GM19193 (cell line): ENCODE data around the gene FRMD4A.

Source experiments
- POLR2A ChIP-seq: IDR thresholded peaks from 4 replicates; pipeline ENCODE4 v1.6.1; 2011; ENCODE audit not compliant: insufficient read depth, insufficient read length; ENCODE audit errors: extremely low read depth

Gene FRMD4A

DNA sequence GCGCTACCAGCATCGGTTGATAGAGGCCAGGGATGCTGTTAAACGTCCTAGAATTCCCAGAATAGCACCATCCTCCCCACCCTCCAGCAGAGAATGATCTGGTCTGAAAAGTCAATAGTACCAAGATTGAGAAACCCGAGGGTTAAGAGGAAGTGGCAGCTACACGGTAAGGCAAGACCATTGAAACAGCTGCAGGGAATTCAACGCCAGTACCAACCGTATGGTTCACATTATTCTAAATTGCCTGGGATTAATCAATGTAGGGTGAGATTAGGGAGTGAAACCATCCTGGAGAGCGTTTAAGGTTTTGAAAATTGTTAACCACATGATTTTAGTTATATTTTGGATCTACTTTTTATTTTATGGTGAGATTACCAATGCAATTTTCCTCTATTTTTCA lies 391.8 kb downstream of the FRMD4A start:
- no peak for TF ChIP-seq POLR2A

DNA sequence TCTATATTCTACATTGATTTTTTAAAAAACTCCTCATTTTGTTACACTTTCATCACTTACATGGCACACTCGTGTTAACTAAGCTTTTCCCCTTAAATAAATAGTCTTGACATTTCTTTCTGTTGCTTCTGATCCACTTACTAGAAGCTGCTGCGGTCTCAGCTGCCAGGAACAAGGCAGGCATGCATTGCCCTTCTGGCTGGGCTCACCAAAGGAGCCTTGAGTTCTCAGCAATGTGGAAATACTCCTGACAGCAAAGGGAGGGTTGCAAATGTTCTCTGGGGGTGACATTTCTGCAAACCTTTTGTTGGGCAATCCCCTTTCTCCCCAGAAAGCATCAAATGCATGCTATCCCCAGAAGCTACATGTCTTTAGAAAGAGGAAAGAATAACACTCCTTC lies 393.9 kb downstream of the FRMD4A start:
- TF ChIP-seq POLR2A: no peak

DNA sequence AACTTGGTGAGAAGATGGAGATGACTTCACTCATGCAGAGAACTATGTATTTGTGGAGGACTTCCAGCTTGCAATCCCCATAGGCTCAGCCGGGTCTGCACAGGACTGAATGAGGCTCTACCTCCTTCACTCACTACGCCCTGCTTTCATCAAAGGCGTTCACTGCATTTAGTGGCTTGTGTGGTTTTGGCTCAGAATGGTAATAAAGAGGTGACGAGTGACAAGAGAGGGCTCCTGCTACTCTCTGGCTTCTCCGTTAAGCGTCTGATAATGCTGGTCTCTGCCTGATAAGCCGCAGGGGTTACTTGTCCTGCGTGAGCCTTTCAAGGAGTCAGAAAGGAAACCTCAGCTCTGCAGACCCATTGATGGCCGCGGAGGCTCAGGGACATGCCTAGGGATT lies 400.6 kb downstream of the FRMD4A start:
- TF ChIP-seq POLR2A: no peak

DNA sequence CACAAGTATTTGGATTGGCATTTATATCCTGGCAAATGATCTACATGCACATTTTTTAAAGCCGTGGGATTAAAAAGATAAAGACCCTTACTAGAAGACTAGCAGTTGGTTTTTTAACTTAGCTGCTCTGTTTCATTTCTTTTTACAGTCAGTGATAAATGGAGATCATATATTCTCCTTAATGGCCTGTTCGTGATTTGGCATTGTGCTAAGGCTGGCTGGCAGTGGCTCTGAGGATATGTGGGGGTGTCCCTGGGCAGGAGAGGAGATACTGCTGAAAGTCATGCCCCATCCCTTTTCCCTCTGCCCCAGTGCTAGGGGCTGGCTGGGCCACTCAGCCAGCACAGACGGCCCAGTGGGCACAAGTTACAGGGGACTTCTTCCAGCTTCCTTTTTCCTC lies 402.3 kb downstream of the FRMD4A start:
- TF ChIP-seq POLR2A: no peak

DNA sequence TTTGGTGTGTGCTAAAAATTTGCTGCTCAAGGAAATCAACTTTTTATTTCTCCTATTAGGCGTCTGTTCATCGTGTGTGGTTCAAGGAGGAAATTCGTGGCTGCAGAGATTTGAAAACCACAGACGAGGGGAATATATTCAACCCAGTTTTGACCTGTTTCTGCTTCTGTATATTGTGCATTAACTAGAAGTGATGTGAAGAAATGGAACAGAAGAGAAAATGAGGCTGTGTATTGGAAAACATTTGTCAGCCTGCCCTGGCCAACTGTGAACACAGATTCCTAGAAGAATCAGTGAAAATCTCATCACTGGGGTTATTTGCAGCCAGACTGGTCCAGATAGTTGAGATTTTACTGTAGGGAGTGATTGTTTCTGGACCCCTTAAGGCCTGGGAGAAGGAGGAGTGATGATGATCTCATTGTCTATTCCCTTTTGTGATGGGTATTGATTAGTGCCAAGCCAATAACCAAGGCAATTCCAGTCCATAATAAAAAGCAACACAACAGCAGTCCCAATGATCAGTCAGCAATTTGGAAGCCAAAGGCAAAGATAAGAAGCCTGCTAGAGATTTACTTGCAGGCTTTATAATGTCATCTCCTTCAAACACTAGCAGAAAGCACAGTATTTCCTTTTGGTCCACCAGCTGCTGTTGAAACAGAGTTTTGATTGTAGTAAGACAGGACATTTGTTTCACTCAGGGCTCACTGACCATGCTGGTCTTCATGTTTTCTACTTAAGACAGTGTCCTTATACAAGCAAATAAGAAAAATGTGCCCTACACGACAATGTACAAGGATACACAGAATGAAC lies 404.5 kb downstream of the FRMD4A start:
- no peak for TF ChIP-seq POLR2A

DNA sequence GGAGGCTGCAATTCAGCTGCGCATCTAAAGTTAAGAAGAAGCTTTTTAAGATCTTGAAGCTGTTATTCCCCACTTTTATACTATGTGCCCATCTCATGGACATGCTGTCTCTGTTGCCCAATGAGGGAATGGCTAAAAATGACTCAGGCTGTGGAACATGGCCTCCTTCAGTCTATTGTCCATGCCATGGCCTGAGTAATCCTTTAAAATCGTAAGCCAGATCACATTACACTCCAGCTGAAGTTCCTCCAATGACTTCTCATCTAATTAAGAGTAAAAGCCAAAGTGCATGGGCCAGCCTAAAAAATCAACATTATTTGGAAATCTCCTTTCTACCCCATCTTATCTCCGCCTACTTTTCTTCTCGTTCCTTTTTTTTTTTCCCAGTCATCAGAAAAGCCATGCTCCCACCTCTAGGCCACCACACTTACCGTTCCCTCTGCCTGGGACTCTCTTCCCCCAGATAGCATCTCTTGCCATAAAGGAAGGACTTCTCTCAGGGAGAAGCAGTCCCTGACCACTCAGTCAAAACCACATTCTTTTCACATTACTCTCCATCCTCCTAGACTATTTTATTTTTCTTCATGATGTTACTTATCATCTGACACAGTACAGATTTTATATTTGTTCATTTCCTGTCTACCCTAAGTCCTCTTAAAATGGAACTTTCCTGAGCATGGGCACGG lies 406.5 kb downstream of the FRMD4A start:
- no peak for TF ChIP-seq POLR2A

DNA sequence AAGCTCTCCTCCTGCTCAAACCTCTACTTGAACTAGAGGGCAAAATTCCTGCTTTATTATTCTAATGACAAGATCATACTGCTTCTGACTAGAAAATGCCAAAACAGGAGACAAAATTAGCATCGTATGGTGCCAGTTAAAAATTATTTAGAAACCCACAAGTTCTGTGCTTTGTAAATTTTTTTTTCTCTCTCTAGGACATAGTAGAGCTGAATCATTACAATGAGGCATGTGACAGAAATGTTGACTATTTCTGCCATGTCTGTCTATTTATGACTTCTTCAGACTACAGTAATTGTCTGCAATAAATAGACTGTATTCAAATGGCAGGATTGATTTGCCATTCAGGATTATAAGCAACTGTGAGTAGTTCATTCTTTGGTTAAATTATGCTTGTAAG lies 408.1 kb downstream of the FRMD4A start:
- no peak for TF ChIP-seq POLR2A

DNA sequence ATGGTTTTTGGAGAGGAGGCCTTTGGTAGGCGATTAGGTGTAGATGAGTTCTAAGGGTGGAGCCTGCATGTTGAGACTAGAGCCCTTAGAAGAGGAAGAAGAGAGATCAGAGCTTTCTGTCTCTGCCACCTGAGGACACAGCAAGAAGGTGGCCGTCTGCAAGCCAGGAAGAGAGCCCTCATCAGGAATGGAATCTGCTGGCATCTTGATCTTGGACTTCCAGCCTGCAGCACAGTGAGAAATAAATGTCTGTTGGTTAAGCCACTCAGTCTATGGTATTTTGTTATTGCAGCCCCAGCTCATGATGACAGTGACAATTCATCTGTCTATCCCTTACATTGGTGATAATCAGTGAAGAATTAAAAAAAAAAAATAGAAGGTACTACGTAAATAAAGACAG lies 408.8 kb downstream of the FRMD4A start:
- no peak for TF ChIP-seq POLR2A

DNA sequence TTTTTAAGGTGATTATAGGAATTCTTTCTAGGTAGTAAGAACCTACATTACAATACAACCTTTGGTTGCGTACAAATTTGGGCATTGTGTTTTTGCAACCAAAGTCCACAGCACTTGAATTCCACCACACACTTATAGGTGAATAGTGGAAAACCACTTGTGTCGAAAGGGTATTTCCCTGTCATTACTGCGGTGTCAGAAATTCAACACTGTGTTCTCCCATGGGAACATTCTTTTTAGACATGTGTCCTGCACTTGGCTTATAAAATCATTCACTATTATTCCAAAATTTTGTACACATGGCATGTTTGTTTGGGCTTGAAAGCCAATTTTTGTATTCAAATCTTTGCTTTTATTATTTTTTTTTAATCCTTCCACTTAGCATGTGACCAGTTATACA lies 410.3 kb downstream of the FRMD4A start:
- TF ChIP-seq POLR2A: no peak

DNA sequence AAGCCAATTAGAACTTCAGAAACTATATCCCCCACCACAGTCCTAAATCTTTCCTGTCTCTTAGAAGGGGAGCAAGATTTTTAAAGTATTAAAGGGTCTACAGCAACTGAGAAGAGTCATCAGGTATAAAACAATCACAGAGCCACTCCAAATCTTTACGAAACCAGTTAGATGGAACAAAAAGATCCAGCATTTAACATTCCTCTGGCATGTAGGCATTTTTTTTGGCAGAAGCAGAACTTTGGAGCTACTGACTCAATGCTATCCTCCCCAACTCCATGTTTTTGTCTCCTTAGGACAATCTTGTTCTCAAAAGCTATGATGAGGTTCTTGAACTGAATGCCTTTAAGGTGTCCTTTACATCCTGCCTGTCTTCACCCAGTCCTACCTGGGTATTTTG lies 410.7 kb downstream of the FRMD4A start:
- no peak for TF ChIP-seq POLR2A

DNA sequence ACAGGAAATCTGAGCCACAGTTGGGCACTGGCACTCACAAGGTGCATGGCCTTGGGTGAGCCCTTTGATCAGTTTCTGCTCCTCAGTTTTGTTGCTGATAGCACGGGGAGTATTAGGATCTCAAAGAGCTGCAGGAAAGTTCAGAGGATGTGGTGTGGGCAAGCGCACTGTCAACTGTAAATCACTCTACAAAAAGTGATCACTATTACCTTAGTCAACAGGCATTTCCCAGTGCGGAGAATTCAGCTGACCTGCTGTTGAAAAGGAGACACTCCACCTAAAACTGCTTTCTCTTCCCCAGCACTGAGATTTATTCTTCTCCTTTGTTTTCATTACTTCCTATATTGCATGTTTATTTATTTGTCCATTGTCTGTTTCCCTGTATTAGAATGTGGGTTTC lies 412.9 kb downstream of the FRMD4A start:
- TF ChIP-seq POLR2A: no peak

DNA sequence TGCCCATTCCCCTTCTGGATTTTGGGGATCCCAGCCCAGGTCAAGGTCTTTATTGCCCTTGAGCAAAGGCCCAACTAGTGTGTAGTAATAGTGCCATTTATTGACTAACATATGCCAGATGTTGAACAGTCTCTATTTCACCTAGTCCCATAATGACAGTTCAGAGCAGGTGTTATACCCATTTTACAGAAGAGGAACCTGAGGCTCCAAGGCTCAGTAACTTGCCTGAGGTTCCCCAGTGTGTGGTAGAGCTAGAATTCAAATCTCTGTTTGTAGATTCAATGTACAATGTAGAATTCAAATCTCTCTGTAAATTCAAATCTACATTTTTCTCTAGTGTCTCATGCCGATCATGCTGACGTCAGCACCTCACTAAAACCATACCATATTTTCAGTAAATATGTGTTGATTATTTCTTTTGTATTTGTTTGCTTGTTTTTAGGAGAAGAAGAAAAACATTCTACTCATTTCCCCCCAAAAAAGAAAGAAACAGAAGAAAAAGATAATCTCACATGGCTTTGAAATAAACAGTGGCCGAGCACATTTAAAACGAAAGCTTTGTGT lies 414.3 kb downstream of the FRMD4A start:
- TF ChIP-seq POLR2A: no peak

DNA sequence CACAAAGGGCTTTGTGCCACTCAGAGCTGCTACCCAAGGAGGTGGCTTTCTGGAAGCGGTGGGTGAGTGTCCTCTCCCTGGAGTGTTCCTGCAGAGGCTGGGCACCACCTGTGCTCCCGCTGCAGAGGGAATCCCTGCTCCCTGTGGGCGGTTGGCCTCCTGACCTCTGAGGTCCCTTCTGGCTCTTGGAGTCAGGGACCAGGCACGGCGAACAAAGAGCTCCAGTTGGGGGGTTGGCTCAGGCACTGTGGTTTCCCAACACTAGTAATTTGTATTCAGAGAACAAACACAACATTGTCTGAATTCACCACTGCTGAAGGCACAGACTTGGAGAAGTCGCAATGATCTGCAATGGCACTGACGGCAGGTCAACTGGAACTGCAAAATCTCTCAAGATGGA lies 415.0 kb downstream of the FRMD4A start:
- no peak for TF ChIP-seq POLR2A

DNA sequence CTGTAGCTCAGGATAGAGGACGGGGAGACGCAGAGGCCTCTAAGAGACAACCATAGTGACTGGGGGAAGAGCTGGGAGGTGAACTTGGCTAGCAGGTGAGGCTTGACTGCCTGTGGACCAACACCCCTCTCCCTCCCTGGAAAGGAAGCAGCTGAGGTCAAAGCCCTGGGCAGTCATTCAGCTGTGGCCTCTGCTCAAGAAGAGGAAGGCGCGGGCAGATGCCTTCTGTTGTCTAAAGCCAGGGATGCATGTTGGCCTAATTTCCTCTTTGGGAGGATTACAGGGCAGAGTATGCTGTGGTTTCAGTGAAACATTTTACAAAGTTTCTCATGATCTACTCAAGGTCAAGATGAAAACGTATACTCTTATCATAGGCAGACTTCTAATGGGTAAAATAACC lies 416.8 kb downstream of the FRMD4A start:
- no peak for TF ChIP-seq POLR2A

DNA sequence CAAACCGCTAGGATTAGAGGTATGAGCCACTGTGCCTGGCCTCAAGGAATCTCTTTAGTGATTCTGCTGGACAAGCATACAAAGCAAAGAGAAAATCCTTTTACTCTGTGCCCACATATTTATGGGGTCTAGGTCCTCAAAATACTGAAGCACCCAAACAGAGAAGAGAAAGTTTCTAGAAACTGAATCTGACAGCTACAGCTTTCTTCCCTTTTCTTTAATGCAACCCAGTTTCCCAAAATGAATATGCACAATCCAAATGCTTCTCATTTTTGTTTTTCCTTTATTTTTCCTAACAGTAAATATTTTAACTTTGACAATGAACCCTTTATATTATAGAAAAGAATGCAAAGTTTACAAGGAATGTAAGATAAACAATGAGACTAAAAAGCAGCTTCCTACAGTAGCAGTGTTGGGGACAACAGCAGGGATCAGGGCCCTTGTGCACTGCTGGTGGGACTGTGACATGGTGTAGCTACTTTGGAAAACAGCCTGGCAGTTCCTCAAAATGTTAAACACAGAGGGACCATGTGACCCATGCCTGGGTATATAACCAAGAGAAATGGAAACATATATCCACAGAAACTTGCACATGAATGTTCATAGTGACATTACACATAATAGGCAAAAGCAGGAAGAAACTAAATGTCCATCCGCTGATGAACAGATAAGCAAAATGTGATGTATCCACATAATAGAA lies 418.8 kb downstream of the FRMD4A start:
- no peak for TF ChIP-seq POLR2A
